ENCODE results near the gene ZNF426. TPM values are rescaled to one million over a fixed set of nuclear protein-coding genes. Genes with fewer than 3 reads are reported as not detected.

The ZNF426 gene
- total RNA-seq, 1 donor from 2014 or later: 17.9 TPM

- ATAC-seq: no peak
These were observed 63.5 kb downstream of the ZNF426 start for GRCh38 chr19:9474975-9475374.

More at GRCh38 chr19:9474975-9475374, 63.5 kb downstream of the ZNF426 start:
- Histone ChIP-seq H3K4me1 (no peaks in the 10 kb centered on the region), H3K27ac (no peak overlapping the region), H3K9me3 (peaks cover 36% of the 10 kb centered on the region), H3K36me3 (no peaks in the 10 kb centered on the region), H3K27me3 (ENCODE audit: low read depth) (no peaks in the 10 kb centered on the region), H3K4me3 (no peak overlapping the region)
- intact Hi-C loops (cut with DNase I): no loop called here
- TF ChIP-seq, protein P1, sequence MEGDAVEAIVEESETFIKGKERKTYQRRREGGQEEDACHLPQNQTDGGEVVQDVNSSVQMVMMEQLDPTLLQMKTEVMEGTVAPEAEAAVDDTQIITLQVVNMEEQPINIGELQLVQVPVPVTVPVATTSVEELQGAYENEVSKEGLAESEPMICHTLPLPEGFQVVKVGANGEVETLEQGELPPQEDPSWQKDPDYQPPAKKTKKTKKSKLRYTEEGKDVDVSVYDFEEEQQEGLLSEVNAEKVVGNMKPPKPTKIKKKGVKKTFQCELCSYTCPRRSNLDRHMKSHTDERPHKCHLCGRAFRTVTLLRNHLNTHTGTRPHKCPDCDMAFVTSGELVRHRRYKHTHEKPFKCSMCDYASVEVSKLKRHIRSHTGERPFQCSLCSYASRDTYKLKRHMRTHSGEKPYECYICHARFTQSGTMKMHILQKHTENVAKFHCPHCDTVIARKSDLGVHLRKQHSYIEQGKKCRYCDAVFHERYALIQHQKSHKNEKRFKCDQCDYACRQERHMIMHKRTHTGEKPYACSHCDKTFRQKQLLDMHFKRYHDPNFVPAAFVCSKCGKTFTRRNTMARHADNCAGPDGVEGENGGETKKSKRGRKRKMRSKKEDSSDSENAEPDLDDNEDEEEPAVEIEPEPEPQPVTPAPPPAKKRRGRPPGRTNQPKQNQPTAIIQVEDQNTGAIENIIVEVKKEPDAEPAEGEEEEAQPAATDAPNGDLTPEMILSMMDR (IDR thresholded peaks at IDR 0.05): no peak
- no peak for DNase-seq

Other genes starting within 250 kb of the ZNF426 start
- 9.0 TPM for gene ZNF699, start 228.8 kb downstream of the ZNF426 start, total RNA-seq
- 20.2 TPM for gene ZNF559, start 214.5 kb downstream of the ZNF426 start, total RNA-seq
- gene ZNF177, start 175.6 kb downstream of the ZNF426 start, total RNA-seq: 2.2 TPM
- gene ZNF266, start 103.1 kb downstream of the ZNF426 start, total RNA-seq: 23.2 TPM
- 0.83 TPM for gene ZNF560, start 40.0 kb downstream of the ZNF426 start, total RNA-seq
- gene ZNF121, start 45.9 kb upstream of the ZNF426 start, total RNA-seq: 23.2 TPM
- 38.7 TPM for gene ZNF561, start 82.6 kb upstream of the ZNF426 start, total RNA-seq
- gene ZNF562, start 136.5 kb upstream of the ZNF426 start, total RNA-seq: 31.8 TPM
- gene ZNF846, start 230.1 kb upstream of the ZNF426 start, total RNA-seq: 14.7 TPM

Measured in lower lobe of right lung (tissue), 2 donors.